Stomach (tissue), 9 donors: ENCODE results near the gene KCNK13. TPM values are rescaled to one million over a fixed set of nuclear protein-coding genes. Genes with fewer than 3 reads are reported as not detected.

Experiments used
- DNase-seq, 2 donors: peaks; one replicate each; pipeline versions ENCODE4 v3.0.0 to v3.0.0-alpha.2; 2013 to 2019
- H3K27ac ChIP-seq, 5 donors: fragments of 200-600 bp in 4 of 5; sonication (generic) in 4 of 5; one replicate each; pipeline ENCODE4 v1.5.1; 2013 to 2019; ENCODE audit warnings: mild to moderate bottlenecking in 1 of 5, moderate library complexity in 1 of 5
- H3K27me3 ChIP-seq, 3 donors: fragments of 200-600 bp; sonication (generic); one replicate each; pipeline ENCODE4 v1.5.1; 2017 to 2019; ENCODE audit warnings: mixed run types in 1 of 3
- H3K36me3 ChIP-seq, 4 donors: fragments of 200-600 bp; sonication (generic); 1 replicate in 3 of 4; 2 replicates in 1 of 4; pipeline ENCODE4 v1.5.1; 2016 to 2019
- H3K4me1 ChIP-seq, 4 donors: fragments of 200-600 bp; sonication (generic); one replicate each; pipeline ENCODE4 v1.5.1; 2016 to 2019
- H3K4me3 ChIP-seq, 4 donors: fragments of 200-600 bp; sonication (generic) in 3 of 4; one replicate each; pipeline ENCODE4 v1.5.1; 2016 to 2019; ENCODE audit warnings: mild to moderate bottlenecking in 1 of 4
- H3K9me3 ChIP-seq, 4 donors: fragments of 200-600 bp; sonication (generic); one replicate each; pipeline ENCODE4 v1.5.1; 2016 to 2019
- EP300 ChIP-seq: sonication (generic); formaldehyde crosslinking; IDR thresholded peaks from one replicate; pipeline ENCODE4 v1.6.1; 2017; ENCODE audit warnings: antibody characterized with exemption
- POLR2A ChIP-seq, 4 donors: fragments of 450-650 bp; IDR thresholded peaks; one replicate each; pipeline ENCODE4 v1.6.1; 2016; ENCODE audit warnings: antibody characterized with exemption in 4 of 4, control low read depth in 2 of 4, mild to moderate bottlenecking in 1 of 4, moderate library complexity in 1 of 4
- POLR2AphosphoS5 ChIP-seq, 3 donors: sonication (generic); formaldehyde crosslinking; IDR thresholded peaks; one replicate each; pipeline ENCODE4 v1.6.1; 2016; ENCODE audit warnings: antibody characterized with exemption in 3 of 3
- WGBS, 5 donors: extraction: QIAGEN DNeasy Blood & Tissue Kit in 3 of 5; methylation state at CpG; one replicate each; pipeline versions ENCODE4 v1.1.5 to v1.1.7; 2013 to 2018; 5-methylcytosine and 5-hydroxymethylcytosine counted together
- intact Hi-C: fragments of 100-400 bp; cut with DNase I; formaldehyde crosslinking; loops from one replicate; pipeline ENCODE4 v1.15.1; 2023; ENCODE audit warnings: low total_unique reads
- polyA plus RNA-seq, 3 donors: library from polyadenylated mRNA; stranded (reverse); fragments of 200-250 nt; gene quantifications; one replicate each; pipeline ENCODE4 v1.2.3, GENCODE V29; 2013
- total RNA-seq, 5 donors: library from RNA; depleted of rRNA; stranded (reverse); fragments of >200 nt; gene quantifications; one replicate each; pipeline versions ENCODE4 v1.1.0 to v1.2.3, GENCODE V29; 2014 to 2016
- TF ChIP-seq, protein P1 (sequence below), 7 experiments: fragments of 450-650 bp in 4 of 7; fragments of 200-600 bp in 3 of 7; sonication (generic) in 3 of 7; IDR thresholded peaks; one replicate each; pipeline ENCODE4 v1.5.1; 2016 to 2019; ENCODE audit warnings: antibody characterized with exemption in 7 of 7, control low read depth in 2 of 7, mild to moderate bottlenecking in 1 of 7
- donor health status: healthy with polysubstance abuse.
- donor health status: Bipolar disorder and iron deficiency.
- donor health status: healthy.

The KCNK13 gene
- total and polyA plus RNA-seq, 8 donors, result 0.08 to 2.5 (median 0.37) TPM; not detected in 4

DNA sequence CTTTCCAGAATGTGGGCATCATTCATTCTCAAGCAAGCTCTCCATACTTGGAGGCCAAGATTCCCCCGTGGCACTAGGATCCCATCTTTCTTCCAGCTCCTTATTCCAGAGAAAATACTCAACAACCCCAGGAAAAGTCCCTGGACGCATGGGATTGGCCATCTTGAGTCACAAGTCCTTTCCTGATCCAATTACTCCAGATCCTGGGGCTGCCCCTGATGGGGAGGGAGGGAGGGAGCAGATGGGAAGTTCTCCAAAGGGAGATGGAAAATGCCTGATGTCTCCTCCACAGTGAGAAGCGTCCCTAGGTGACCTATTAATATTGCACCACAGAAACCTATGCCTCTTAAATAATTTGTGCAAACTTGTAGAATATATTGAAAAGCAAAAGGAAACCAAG lies 12.4 kb upstream of the KCNK13 start:
- Histone ChIP-seq H3K9me3 (no peaks in the 10 kb centered on the region), H3K27ac (no peak overlapping the region), H3K4me3 (no peak overlapping the region), H3K36me3 (peaks cover 0 to 7% (median 7%) of the 10 kb centered on the region in 4 donors), H3K27me3 (peaks cover 5 to 32% (median 9%) of the 10 kb centered on the region in 3 donors), H3K4me1 (no peaks in the 10 kb centered on the region)
- TF ChIP-seq, protein P1, sequence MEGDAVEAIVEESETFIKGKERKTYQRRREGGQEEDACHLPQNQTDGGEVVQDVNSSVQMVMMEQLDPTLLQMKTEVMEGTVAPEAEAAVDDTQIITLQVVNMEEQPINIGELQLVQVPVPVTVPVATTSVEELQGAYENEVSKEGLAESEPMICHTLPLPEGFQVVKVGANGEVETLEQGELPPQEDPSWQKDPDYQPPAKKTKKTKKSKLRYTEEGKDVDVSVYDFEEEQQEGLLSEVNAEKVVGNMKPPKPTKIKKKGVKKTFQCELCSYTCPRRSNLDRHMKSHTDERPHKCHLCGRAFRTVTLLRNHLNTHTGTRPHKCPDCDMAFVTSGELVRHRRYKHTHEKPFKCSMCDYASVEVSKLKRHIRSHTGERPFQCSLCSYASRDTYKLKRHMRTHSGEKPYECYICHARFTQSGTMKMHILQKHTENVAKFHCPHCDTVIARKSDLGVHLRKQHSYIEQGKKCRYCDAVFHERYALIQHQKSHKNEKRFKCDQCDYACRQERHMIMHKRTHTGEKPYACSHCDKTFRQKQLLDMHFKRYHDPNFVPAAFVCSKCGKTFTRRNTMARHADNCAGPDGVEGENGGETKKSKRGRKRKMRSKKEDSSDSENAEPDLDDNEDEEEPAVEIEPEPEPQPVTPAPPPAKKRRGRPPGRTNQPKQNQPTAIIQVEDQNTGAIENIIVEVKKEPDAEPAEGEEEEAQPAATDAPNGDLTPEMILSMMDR (IDR thresholded peaks at IDR 0.05), result no peak
- TF ChIP-seq POLR2AphosphoS5 (IDR thresholded peaks at IDR 0.05), result no peak
- DNase-seq, result no peak
- 56 to 76% (median 74%) methylated on average over 3 of the region's 3 CpGs for WGBS, 5 donors
- intact Hi-C loops, result no loop called here

DNA sequence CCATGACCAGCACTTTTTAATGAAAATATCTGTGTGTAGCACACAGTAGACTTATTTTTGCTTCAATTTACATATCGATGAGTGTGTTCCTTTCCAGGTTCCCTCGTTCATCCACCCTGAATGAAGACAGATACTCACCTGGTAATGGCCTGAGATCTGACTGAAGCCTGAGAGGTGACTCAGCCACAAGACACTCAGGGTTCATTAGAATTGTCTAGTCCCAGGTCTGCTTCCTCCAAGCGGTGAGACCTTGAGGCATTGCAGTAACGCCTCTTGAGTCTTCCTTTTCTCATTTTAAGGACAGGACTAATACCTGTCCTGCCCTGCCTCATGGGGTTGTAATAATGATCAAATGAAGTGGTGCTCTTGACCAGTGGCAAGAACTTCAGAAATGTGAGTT lies 11.5 kb upstream of the KCNK13 start:
- H3K27ac ChIP-seq, result no peak overlapping the region
- no peaks in the 10 kb centered on the region for H3K36me3 ChIP-seq
- H3K27me3 ChIP-seq, result peaks cover 5 to 41% (median 9%) of the 10 kb centered on the region in 3 donors
- DNase-seq, result no peak
- WGBS, 5 donors, result 87 to 98% (median 93%) methylated on average over 4 of the region's 4 CpGs
- intact Hi-C loops, result no loop called here
- TF ChIP-seq POLR2AphosphoS5 (IDR thresholded peaks at IDR 0.05) (no peak), POLR2A (IDR thresholded peaks at IDR 0.05) (no peak), EP300 (no peak)
- TF ChIP-seq, protein P1 (IDR thresholded peaks at IDR 0.05), result no peak
- no peaks in the 10 kb centered on the region for H3K4me1 ChIP-seq
- H3K9me3 ChIP-seq, result no peaks in the 10 kb centered on the region
- H3K4me3 ChIP-seq, result no peak overlapping the region

DNA sequence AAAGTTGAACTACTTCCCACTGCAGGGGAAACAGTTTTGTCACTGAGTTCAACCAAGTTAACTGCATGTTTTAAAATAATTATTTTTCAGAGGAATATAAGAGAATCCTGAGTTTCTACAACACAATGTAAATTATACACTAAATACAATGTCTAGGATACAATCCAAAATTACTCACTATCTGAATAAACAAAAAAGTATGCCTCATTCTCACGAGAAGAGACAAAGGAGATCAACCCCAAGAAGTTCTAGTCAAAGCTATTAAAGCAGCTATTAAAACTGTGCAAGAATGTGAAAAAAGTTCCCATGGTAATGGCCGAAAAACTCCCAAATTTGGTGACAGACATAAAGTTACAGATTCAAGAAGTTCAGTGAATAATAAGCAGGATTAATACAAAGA lies 8.8 kb upstream of the KCNK13 start:
- H3K4me1 ChIP-seq, result no peaks in the 10 kb centered on the region
- H3K27me3 ChIP-seq, result peaks cover 5 to 60% (median 14%) of the 10 kb centered on the region in 3 donors
- 53 to 68% (median 63%) methylated on average over 2 of the region's 2 CpGs for whole genome bisulfite sequencing, 5 donors

DNA sequence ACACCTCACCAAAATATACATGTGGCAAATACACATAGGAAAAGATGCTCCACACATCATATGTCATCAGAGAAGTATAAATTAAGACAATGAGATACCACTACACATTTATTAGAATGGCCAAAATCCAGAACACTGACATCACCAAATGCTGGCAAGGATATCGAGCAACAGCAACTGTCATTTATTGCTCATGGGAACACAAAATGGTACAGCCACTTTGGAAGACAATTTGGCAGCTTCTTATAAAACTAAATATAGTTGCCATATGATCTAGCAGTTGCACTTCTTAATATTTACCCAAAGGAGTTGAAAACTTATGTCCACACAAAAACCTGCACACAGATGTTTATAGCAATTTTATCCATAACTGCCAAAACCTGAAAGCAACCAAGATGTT lies 7.0 kb upstream of the KCNK13 start:
- intact Hi-C loops, result no loop called here
- WGBS, 5 donors, result 78 to 95% (median 88%) methylated on average over 1 of the region's 1 CpG
- Histone ChIP-seq H3K27me3 (peaks cover 5 to 78% (median 16%) of the 10 kb centered on the region in 3 donors), H3K4me3 (no peak overlapping the region), H3K4me1 (no peaks in the 10 kb centered on the region), H3K27ac (no peak overlapping the region), H3K9me3 (peaks cover 0 to 3% (median 0%) of the 10 kb centered on the region in 4 donors), H3K36me3 (no peaks in the 10 kb centered on the region)
- TF ChIP-seq POLR2A (IDR thresholded peaks at IDR 0.05) (no peak), POLR2AphosphoS5 (IDR thresholded peaks at IDR 0.05) (no peak), EP300 (no peak)
- TF ChIP-seq, protein P1 (IDR thresholded peaks at IDR 0.05), result no peak
- DNase-seq, result no peak

More for the DNA sequence above, 8.8 kb upstream of the KCNK13 start:
- no peaks in the 10 kb centered on the region for H3K36me3 ChIP-seq
- no peak overlapping the region for H3K27ac ChIP-seq
- intact Hi-C loops, result no loop called here
- TF ChIP-seq POLR2A (IDR thresholded peaks at IDR 0.05) (no peak), EP300 (no peak), POLR2AphosphoS5 (IDR thresholded peaks at IDR 0.05) (no peak)
- TF ChIP-seq, protein P1 (IDR thresholded peaks at IDR 0.05), result no peak
- no peak overlapping the region for H3K4me3 ChIP-seq
- no peaks in the 10 kb centered on the region for H3K9me3 ChIP-seq
- no peak for DNase-seq
